Activated T-helper 1 cell treated with anti-CD3 and anti-CD28 coated beads, Interleukin-12 subunit alpha, Interleukin-12 subunit beta, Interleukin-2, Interleukin-4 antibody, amounts not matched to agents 30 ng/mL and 10 ng/mL and 1 ng/mL, durations not matched to agents 14 hours and 24 hours and 36 hours (primary cell): ENCODE results near the gene EXOC3. TPM values are rescaled to one million over a fixed set of nuclear protein-coding genes. Genes with fewer than 3 reads are reported as not detected.

Experiments
- DNase-seq: peaks from one replicate; pipeline ENCODE4 v3.0.0; 2021; ENCODE audit warnings: low spot score
- H3K27ac Mint-ChIP-seq: one replicate; pipeline ENCODE4 v1.8.0; 2021; ENCODE audit warnings: mild to moderate bottlenecking, mixed read lengths
- H3K27me3 Mint-ChIP-seq: one replicate; pipeline ENCODE4 v1.8.0; 2022; ENCODE audit warnings: mild to moderate bottlenecking, moderate library complexity, mixed read lengths; ENCODE audit not compliant: insufficient read depth
- H3K36me3 Mint-ChIP-seq: one replicate; pipeline ENCODE4 v1.8.0; 2021; ENCODE audit warnings: low read depth, mixed read lengths
- H3K4me1 Mint-ChIP-seq: one replicate; pipeline ENCODE4 v1.8.0; 2021; ENCODE audit warnings: low read depth, mixed read lengths
- H3K4me3 Mint-ChIP-seq: one replicate; pipeline ENCODE4 v1.8.0; 2021; ENCODE audit warnings: mild to moderate bottlenecking, moderate library complexity, mixed read lengths
- H3K9me3 Mint-ChIP-seq: one replicate; pipeline ENCODE4 v1.8.0; 2021; ENCODE audit warnings: mixed read lengths
- intact Hi-C: fragments of 100-400 bp; cut with micrococcal nuclease; formaldehyde crosslinking; loops from one replicate; pipeline ENCODE4 v1.15.1; 2024
- total RNA-seq: library from RNA; stranded (reverse); gene quantifications from 2 replicates; pipeline ENCODE4 v1.2.3, GENCODE V29; 2022

Gene EXOC3
- total RNA-seq, 1 donor from 2014 or later = 59.6 TPM

DNA sequence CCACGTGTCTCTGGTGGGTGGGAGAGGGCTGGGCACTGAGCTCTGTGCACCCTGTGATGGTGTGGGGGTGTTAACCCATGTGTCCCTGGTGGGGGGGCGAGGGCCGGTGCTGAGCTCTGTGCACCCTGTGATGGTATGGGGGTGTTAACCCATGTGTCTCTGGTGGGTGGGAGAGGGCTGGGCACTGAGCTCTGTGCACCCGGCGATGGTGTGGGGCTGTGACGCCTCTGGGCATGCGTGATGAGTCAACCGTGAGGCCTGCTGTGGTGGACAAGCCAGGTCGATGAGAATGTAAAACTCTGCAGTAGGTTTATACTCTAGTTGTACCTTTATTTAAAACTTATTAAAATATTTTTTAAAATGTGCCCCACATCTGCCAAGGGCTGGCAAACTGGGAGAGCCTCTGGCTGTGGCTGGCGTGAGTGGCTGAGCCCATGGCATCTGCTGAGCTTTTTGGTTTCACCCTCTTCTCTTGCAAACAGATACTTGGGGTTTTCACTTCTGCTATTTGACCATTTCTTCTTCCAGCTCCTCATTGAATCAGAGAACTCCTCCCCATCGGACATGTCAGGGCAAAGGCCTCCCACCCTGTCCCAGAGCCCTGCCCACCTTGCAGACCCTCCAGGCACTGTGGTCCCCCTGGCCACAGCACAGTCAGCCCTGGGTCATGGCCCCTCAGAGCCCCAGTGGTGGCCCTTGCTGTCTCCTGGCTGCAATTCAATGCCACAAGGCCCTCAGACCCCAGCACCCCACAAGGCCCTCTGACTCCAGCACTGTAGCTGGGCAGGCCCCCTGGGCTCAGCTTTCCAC, 18.5 kb upstream of the EXOC3 start:
- H3K27me3 Mint-ChIP-seq = no peaks in the 10 kb centered on the region
- H3K27ac Mint-ChIP-seq = peak overlapping the region; percentile 34
- H3K4me3 Mint-ChIP-seq = no peak overlapping the region
- no peak for DNase-seq
- H3K9me3 Mint-ChIP-seq = no peaks in the 10 kb centered on the region
- peaks cover 22% of the 10 kb centered on the region for H3K4me1 Mint-ChIP-seq
- H3K36me3 Mint-ChIP-seq = peaks cover 18% of the 10 kb centered on the region
- intact Hi-C loops = no loop called here

DNA sequence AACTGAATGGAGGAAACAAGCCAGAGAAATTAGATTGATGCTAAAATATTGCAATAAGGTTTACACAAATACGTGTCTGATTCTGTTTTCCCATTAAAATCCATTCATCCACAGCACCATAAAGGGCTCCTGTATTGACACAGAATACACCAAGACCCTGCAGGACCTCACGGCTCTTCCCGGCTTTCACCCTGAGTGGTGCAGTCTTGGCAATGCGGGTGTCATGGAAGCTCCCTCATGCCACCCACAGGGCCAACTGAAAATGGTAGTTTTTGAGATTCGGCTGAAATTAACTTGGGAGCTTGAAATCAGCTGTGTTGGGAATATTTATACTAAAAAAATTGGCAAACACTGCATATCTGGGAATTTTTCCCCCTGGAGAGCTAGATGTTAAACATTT, 17.3 kb upstream of the EXOC3 start:
- H3K4me3 Mint-ChIP-seq = no peak overlapping the region
- H3K9me3 Mint-ChIP-seq = no peaks in the 10 kb centered on the region
- peaks cover 22% of the 10 kb centered on the region for H3K4me1 Mint-ChIP-seq
- H3K36me3 Mint-ChIP-seq = peaks cover 15% of the 10 kb centered on the region
- no peak overlapping the region for H3K27ac Mint-ChIP-seq
- H3K27me3 Mint-ChIP-seq = no peaks in the 10 kb centered on the region
- intact Hi-C loops = no loop called here
- DNase-seq = no peak

GRCh38 chr5:426392-426976, 16.5 kb upstream of the EXOC3 start:
- DNase-seq = no peak
- Mint-ChIP-seq H3K36me3 (peaks cover 15% of the 10 kb centered on the region), H3K27me3 (no peaks in the 10 kb centered on the region), H3K4me1 (peaks cover 22% of the 10 kb centered on the region), H3K27ac (no peak overlapping the region), H3K9me3 (no peaks in the 10 kb centered on the region), H3K4me3 (no peak overlapping the region)
- intact Hi-C loops = no loop called here

DNA sequence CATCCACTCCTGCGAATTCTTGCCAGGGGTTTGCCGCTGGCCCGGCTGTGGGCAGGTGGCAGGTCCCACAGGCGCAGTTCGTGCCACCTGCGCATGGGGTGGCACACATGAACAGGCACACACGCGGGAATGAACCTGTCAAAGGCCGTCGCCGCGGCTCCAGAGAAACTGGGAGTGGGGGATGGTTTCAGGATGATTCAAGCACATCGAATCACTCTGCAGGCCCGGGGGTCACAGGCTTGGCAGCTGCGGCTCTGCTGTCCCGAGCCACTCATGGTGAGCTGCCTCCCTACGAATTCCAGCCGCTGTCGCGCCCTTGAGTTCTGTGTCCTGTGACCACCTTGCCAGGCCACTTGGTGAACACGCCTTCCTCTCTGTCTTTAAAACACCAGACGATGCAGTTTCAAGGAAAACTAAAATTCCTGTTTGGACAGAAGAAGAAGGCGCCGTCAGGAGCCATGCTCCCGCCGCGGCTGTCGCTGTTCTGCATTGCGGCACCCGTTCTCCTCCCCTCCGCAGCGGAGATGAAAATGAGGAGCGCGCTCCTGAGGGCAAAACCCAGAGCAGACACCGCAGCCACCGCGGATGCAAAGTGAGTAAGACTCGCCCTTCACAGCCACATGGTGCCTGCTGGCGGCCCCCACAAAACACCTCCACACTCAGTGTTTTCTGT, 15.4 kb upstream of the EXOC3 start:
- H3K4me3 Mint-ChIP-seq = no peak overlapping the region
- no peaks in the 10 kb centered on the region for H3K27me3 Mint-ChIP-seq
- H3K36me3 Mint-ChIP-seq = peaks cover 14% of the 10 kb centered on the region
- no peaks in the 10 kb centered on the region for H3K9me3 Mint-ChIP-seq
- peaks cover 22% of the 10 kb centered on the region for H3K4me1 Mint-ChIP-seq
- intact Hi-C loops = no loop called here
- no peak for DNase-seq
- H3K27ac Mint-ChIP-seq = no peak overlapping the region

DNA sequence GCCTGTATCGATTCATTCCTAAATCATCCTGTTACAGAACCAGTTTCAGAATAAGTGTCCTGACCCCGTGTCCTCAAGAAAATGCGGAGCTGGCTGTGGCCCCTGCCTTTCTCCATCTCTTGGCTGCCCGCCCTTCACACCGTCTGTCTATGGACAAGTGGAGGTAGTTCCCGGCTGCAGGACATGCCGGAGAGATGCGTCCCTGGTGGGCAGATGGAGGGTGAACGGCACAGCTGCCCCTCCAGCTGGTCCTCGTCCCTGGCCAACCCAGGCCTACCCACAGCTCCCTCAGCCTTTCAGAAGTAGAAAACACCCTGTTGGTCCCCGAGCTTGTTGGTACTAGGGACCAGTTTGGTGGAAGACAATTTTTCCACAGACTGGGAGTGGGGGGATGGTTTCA, 14.8 kb upstream of the EXOC3 start:
- Mint-ChIP-seq H3K27me3 (no peaks in the 10 kb centered on the region), H3K27ac (no peak overlapping the region), H3K4me3 (no peak overlapping the region), H3K36me3 (peaks cover 14% of the 10 kb centered on the region), H3K9me3 (no peaks in the 10 kb centered on the region), H3K4me1 (peaks cover 16% of the 10 kb centered on the region)
- intact Hi-C loops = no loop called here
- DNase-seq = no peak

DNA sequence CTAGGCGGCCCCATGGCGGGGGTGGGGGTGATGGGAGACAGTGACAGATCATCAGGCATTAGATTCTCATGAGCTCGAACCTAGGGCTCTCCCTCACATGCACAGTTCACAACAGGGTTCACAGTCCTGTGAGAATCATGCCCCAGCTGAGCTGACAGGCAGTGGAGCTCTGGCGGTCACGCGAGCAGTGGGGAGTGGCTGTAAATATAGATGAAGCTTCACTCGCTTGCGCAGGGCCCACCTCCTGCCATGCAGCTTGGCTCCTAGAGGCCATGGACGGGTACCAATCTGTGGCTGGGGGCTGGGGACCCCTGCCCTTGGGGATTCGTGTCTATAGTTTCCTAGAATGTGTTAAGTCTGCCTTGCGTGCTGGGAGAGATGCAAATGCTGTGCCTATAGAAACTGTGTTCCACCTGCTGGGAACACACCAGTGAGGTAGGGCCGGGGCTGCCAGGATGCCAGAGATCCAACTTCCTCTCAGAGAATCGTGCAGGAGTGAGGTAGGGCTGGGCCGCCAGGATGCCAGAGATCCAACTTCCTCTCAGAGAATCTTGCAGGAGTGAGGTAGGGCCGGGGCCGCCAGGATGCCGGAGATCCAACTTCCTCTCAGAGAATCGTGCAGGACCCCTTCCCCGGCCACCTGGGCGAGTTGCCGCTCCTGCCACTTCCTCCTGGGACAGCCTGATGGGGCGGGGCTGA, 14.1 kb upstream of the EXOC3 start:
- no peaks in the 10 kb centered on the region for H3K27me3 Mint-ChIP-seq
- DNase-seq = no peak
- no peaks in the 10 kb centered on the region for H3K9me3 Mint-ChIP-seq
- H3K4me1 Mint-ChIP-seq = peaks cover 12% of the 10 kb centered on the region
- no peak overlapping the region for H3K4me3 Mint-ChIP-seq
- no peak overlapping the region for H3K27ac Mint-ChIP-seq
- intact Hi-C loops = no loop called here
- H3K36me3 Mint-ChIP-seq = peaks cover 14% of the 10 kb centered on the region

- H3K27me3 Mint-ChIP-seq = no peaks in the 10 kb centered on the region
- H3K4me3 Mint-ChIP-seq = no peak overlapping the region
- H3K9me3 Mint-ChIP-seq = no peaks in the 10 kb centered on the region
- no peak overlapping the region for H3K27ac Mint-ChIP-seq
- intact Hi-C loops = no loop called here
- peaks cover 14% of the 10 kb centered on the region for H3K36me3 Mint-ChIP-seq
- DNase-seq = no peak
- H3K4me1 Mint-ChIP-seq = peaks cover 12% of the 10 kb centered on the region
Measured at GRCh38 chr5:429453-430188, 13.4 kb upstream of the EXOC3 start.

DNA sequence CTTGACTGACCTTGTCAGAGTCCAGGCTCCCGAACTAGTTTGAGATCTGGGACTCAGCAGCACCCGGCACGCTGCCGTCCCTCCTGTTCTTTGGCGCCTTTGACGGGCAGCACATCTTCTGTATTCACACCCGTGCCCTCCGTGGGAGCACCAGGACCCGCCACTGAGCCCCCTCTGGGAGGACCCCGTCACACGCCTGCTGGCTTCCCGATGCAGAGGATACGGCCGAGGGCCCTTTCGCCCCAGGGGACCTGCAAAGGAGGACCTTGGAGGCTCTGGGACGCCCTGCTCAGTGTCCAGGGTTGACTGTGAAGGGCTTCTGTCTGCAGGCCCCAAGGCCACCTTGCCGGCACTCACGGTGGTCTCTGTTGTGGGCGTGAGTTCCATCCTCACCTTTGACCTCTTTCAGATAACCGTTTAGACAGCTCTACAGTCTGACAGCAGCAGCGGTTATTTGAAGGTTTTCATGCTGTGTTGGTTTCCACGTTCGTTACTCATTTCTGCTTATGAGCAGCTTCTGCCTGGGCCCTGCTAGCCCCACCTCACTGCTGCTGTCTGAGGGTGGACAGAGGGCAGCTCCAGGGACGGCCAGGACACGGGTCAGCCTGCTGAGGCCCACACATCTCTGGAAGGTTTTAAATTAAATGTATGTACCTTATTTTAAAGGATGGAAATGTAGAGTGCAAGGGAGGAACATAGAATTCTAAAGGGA, 12.6 kb upstream of the EXOC3 start:
- intact Hi-C loops = no loop called here
- Mint-ChIP-seq H3K27ac (no peak overlapping the region), H3K9me3 (no peaks in the 10 kb centered on the region), H3K27me3 (no peaks in the 10 kb centered on the region), H3K4me1 (peaks cover 12% of the 10 kb centered on the region), H3K36me3 (peaks cover 14% of the 10 kb centered on the region), H3K4me3 (no peak overlapping the region)
- DNase-seq = no peak

DNA sequence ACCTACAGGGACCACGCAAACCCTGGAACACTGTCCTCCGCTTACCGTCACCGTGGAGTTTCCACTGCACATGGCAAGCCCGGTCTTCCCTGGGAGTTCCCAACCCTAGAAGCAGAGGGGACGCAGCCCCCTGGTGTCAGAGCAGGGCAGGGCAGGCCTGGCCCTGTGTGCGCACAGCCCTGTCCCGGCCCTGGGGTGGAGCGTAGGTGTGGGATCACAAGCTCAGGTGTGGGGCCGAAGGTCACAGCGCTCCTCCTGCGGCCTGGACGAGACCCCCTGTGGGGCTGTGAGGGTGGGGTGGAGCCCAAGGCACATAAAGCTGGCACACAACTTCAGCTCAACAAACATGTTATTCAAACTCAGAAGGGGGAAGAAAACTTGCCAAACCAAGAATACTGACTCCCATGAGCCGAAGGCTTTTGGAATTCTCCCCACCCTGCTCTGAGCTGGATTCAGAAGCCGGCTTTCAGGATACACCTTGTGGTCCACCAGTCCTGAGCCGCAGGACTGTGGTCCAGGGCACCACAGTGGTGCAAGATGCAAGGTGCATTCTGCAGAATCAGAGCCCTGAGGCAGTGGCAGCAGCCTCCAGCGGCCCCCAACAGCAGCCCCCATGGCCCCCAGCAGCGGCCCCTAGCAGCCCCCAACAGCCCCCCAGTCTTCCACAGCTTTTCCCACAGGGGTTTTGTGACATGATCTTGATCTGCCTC, 11.8 kb upstream of the EXOC3 start:
- intact Hi-C loops = no loop called here
- Mint-ChIP-seq H3K27ac (no peak overlapping the region), H3K4me1 (peaks cover 4% of the 10 kb centered on the region), H3K36me3 (peaks cover 12% of the 10 kb centered on the region), H3K4me3 (no peak overlapping the region), H3K27me3 (no peaks in the 10 kb centered on the region), H3K9me3 (no peaks in the 10 kb centered on the region)
- peak; percentile 27 for DNase-seq

DNA sequence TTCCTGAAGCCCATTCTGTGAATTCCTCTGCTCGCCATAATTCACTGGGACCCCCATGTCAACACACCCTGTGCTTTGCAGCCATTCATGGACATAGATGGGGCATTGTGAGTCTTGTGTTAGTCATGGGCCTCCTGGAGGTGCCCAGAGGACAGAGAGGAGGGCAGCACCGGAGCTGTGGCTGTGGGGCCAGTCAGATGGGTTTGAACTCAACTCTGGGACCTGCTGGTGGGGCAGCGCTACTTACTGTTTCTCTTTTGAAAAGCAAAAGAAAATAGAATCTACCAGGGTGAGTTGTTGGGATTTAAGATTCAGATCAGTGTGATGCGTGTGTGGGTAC, 11.3 kb upstream of the EXOC3 start:
- DNase-seq = no peak
- no peaks in the 10 kb centered on the region for H3K4me1 Mint-ChIP-seq
- no peak overlapping the region for H3K27ac Mint-ChIP-seq
- H3K9me3 Mint-ChIP-seq = no peaks in the 10 kb centered on the region
- intact Hi-C loops = loop anchor here (1.0 kb wide), 1 partner anchor 110 kb away; the partner anchor contains the start of gene AHRR
- H3K4me3 Mint-ChIP-seq = no peak overlapping the region
- no peaks in the 10 kb centered on the region for H3K27me3 Mint-ChIP-seq
- H3K36me3 Mint-ChIP-seq = peaks cover 7% of the 10 kb centered on the region

- intact Hi-C loops = loop anchor here (1.0 kb wide), 1 partner anchor 111 kb away; the partner anchor contains the start of gene AHRR
- no peak overlapping the region for H3K4me3 Mint-ChIP-seq
- H3K27me3 Mint-ChIP-seq = no peaks in the 10 kb centered on the region
- peaks cover 6% of the 10 kb centered on the region for H3K36me3 Mint-ChIP-seq
- no peaks in the 10 kb centered on the region for H3K9me3 Mint-ChIP-seq
- peak overlapping the region; percentile 18 for H3K27ac Mint-ChIP-seq
- H3K4me1 Mint-ChIP-seq = no peaks in the 10 kb centered on the region
- no peak for DNase-seq
Measured at GRCh38 chr5:432201-432927, 10.6 kb upstream of the EXOC3 start.
